ENCODE measurements around the gene MLST8.
"Not testable (repeated sequence)": the region's sequence is repeated elsewhere in the genome, so short reads cannot be mapped to it uniquely, and the experiment has no call there.

Gene MLST8

DNA sequence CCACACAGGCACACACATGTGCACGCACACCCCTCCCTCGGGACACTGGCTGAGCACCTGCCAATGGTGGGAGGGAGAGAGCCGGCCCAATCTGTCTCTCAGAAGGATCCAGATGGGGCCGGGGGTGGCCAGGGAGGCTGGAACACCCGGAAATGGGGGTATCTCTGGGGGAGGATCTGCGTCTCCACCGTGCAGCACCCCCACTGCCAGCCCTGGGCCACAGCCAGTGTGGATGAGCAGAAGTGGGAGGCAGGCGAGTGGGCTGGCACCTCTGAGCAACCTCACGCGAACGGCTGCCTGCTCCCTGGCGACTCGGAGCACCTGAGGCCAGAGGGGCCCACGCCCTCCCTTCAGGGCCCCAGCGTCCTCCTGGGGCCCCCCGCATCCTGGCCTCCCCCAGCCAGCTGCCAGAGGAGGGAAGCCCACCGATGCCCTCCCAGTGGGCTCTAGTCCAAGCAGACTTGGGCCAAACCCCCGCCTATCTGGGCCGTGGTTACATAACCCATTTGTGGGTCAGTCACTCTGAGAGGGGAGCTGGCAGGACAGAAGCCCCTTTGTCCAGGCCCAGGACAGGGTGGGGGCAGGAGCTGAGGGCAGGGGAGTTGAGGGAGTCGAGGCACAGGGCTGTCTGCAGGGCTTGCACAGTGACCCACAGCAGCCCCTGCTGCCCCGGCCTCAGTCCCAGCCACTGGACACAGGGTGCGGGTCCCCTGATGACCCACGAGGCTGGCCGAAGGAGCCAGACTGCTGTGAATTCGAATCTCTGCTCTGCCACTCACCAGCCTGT, 14.4 kb upstream of the MLST8 start:
- no peak for DNase-seq (ENCODE audit: low read depth)

DNA sequence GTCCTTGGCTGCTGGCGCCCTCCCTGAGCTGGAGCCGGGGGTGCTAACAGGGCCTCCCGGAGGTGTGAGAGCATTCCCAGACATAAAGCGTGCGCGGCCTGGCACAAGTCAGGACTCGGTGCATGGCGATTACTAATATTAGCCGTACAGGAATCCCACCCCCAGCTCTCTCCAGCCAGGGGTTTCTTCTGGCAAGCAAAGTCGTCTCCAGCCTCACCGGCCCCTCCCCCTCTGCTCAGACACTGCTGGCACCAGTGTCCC, 13.9 kb upstream of the MLST8 start:
- DNase-seq (ENCODE audit: low read depth) = no peak

DNA sequence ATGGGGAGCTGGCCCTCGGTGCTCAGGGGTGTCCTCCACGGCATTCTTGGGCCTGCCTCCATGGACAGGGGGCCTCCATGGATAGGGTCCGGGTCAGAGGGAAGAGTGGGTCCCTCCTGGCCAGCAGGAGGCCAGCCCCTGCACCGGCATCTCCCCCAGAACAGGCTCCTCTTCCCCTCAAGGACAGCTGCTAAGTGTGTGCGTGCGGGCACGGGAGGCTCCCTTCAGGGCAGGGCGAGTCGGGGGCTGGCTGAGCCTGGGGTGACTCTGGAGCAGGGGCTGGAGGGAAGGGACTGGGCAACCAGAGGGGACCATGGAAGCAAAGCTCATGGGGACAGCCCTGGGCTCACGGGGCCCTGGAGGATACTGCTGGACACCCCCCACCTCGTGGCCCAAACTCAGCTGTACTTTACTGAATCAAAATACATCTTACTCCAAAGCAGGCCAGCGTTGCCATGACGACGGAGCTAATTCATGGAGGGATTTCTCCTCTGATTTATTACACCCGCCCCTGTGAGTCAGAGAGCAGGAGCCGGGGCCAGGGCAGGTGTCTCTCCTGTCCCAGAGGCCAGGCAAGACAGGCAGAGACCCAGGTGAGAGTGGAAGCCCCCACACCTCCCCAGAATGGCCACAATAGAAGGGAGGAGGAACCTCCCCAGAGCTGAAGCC, 11.0 kb upstream of the MLST8 start:
- no peak for DNase-seq (ENCODE audit: low read depth)

GRCh38 chr16:2194852-2195321, 10.4 kb upstream of the MLST8 start:
- DNase-seq (ENCODE audit: low read depth) = no peak

- no peak for DNase-seq (ENCODE audit: low read depth)
Observed at GRCh38 chr16:2195322-2196161, 9.7 kb upstream of the MLST8 start.

DNA sequence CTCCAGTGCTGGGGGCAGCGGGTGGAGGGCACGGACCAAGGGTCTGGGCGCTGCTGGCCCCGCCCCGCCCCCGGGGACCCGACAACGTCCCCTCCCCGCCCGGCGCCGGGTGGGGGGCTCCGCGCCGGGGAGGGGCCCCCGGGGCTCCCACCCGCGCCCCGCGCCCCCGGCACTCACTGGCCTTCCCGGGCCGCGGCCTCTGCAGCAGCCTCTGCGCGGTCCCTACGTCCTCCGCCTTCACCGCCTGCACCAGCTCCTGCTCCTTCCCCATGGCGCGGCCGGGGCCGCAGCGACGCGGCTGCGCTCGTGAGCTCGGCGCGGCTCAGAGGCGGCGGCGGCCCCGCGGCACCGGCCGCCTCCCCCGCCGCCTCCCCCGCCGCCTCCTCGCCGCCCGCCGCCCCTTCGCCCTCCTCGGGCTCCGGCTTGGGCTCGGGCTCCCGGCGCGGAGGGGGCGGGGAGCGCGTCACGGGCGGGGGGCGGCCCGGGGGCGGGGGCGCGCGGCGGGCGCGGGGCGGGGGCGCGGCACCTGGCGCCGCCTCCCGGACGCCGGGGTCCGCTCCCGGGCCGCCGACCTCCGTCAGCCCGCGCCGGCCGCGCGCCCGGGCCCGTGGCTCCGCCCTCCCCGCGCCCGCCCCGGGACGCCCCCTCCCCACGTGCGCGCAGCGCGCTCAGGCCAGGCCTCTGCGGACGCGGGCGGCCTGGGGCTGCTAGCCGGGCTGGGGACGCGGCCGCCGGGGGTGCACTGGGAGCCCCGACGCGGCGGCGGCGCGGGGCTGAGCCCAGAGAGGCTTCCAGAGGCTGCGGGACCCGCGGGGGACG, 8.9 kb upstream of the MLST8 start, which contains the start of gene CASKIN1:
Gene CASKIN1, minus strand, starts transcription at position 444 of the 819 bp plus-strand sequence. Its CDS starts 173 bp downstream, at position 271.
- no peak for DNase-seq (ENCODE audit: low read depth)

GRCh38 chr16:2196981-2197511, 8.2 kb upstream of the MLST8 start:
- DNase-seq (ENCODE audit: low read depth) = no peak

DNA sequence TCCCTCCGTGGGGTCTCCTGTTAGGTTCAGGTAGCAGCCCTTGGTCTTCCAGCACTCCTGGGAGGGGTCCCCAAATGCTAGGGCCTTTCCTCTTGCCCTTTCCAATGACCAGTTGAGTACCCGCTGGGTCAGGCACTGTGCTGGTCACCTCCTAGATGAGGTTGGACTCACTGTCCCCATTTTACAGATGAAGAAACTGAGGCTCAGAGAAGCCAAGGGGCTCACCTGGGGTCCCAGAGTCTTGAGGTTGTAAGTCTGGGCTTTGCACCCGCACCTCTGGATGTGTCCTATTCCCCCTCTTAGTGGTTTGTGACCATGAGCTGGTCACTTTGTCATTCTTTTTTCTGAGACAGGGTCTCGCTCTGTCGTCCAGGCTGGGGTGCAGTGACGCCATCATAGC, 7.5 kb upstream of the MLST8 start:
- DNase-seq (ENCODE audit: low read depth) = no peak

DNA sequence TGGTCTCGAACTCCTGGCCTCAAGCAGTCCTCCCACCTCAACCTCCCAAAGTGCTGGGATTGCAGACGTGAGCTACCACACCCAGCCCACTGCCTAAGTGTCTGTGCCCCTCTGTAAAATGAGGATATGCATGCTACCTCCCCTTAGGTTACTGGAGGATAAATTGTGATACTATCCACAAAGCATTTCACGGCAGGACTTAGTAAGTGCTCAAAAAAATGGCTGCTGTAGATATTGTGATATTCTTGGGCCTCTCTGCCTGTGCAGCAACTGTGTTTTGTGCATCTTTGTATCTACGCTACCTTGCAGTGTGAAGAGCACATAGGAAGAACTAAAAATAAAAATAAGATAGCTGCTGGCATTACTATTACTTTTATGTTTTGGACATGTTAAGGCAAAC, 7.0 kb upstream of the MLST8 start:
- no peak for DNase-seq (ENCODE audit: low read depth)

DNA sequence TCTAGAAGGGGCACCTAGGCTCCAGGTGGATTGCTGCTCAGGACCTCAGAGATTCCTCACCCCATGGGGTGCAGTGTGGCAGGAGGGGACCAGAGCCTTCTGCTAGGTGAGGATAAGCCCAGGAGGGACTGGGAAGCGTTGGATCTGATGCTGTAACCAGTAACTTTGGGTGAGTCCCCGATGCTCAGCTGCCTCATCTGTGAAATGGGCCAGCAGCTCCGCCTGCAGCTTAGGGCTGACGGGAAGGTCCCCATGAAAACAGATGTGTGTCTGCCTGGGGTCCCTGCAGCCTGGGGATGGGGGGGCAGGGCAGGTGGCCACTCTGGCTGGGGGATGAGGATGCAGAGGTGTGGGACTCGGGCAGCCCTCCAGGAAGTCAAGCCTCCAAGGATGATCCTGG, 6.2 kb upstream of the MLST8 start:
- DNase-seq (ENCODE audit: low read depth) = no peak

- DNase-seq (ENCODE audit: low read depth) = no peak
Observed at GRCh38 chr16:2199621-2200139, 5.6 kb upstream of the MLST8 start.

DNA sequence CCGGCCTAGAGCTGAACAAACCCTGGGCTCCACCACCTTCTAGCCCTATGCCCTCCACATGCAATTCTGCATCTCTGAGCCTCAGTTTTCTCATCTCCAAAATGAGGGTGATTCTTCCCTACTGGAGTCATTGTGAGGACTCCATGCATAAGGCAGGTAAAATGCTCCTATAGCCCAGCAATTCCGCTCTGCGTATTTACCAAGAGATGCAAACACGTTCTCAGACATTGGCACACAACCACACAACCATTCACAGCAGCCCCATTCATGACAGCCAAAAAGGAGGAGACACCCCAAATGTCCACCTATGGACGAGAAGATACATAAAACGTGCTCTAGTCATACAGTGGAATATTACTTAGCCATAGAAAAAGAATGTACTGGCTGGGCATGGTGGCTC, 4.9 kb upstream of the MLST8 start:
- DNase-seq (ENCODE audit: low read depth) = no peak

DNA sequence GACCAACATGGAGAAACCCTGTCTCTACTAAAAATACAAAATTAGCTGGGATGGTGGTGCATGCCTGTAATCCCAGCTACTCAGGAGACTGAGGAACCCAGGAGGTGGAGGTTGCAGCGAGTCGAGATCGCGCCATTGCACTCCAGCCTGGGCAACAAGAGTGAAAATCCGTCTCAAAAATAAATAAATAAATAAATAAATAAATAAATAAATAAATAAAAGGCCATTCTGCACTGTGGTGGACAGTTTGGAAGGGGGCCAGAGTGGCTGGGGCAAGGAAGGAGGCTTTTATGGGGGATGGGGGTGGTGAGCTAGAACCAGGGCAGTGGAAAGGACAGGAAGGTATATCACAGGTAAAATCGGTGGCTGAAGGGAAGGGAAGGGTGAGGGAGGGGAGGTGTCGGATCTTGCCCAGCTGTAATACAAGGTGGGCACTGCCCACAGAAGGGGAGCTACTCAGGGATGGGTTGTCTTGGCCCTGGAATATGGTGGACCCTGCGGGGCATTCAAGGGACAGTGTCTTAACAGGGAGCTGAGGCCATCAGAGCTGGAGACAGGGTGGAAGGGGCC, 2.0 kb upstream of the MLST8 start:
- not testable (repeated sequence) for DNase-seq (ENCODE audit: low read depth)

GRCh38 chr16:2204416-2205103, 694 bp upstream of the MLST8 start:
- no peak for DNase-seq (ENCODE audit: low read depth)

GRCh38 chr16:2205967-2206313, 686 bp downstream of the MLST8 start:
- DNase-seq (ENCODE audit: low read depth) = no peak

- DNase-seq (ENCODE audit: low read depth) = no peak
Observed at GRCh38 chr16:2206420-2206779, 1.1 kb downstream of the MLST8 start.

GRCh38 chr16:2206780-2207433, 1.7 kb downstream of the MLST8 start:
- no peak for DNase-seq (ENCODE audit: low read depth)

- DNase-seq (ENCODE audit: low read depth) = no peak
Observed at GRCh38 chr16:2207872-2208271, 2.6 kb downstream of the MLST8 start.

DNA sequence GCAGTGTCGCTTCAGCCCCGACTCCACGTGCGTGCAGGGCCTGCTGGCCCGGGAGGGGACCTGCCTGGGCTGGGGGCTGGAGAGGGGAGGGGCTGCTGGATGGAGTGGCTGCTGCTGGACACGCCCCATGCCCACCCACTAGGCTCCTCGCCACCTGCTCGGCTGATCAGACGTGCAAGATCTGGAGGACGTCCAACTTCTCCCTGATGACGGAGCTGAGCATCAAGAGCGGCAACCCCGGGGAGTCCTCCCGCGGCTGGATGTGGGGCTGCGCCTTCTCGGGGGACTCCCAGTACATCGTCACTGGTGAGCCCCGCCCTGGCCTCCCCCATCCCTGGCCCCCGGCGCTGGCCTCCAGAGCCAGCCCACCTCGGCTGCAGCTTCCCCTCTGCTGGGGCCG, 3.1 kb downstream of the MLST8 start:
- no peak for DNase-seq (ENCODE audit: low read depth)

DNA sequence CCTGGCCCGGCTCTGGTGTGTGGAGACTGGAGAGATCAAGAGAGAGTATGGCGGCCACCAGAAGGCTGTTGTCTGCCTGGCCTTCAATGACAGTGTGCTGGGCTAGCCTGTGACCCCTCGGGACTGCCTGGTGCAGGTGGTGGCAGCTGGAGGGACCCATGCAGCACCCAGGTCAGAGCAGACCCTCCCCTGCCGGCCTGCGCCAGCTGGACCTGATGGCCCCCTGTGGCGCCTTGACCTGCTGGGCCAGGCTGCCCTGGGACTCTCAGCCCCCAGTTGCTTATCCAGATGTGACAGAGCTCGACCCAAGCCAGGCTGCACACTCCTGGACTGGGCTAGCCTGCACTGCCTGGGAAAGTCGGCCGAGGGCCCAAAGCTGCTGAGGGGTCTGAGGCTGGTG, 3.5 kb downstream of the MLST8 start:
- DNase-seq (ENCODE audit: low read depth) = no peak

All from stimulated activated CD8-positive, alpha-beta memory T cell treated with anti-CD3 and anti-CD28 coated beads, Interleukin-12 subunit alpha, Interleukin-12 subunit beta, amount 100 ng/mL, for 4 hours (primary cell).